IMR-90 (cell line): ENCODE data around the gene FYCO1. TPM values are rescaled to one million over a fixed set of nuclear protein-coding genes. Genes with fewer than 3 reads are reported as not detected.

Experiments used
- ATAC-seq: fragments of 200-7000 bp; cut with Tn5 transposase; 2 replicates; pipeline ENCODE4 v1.9.1; 2020; ENCODE audit warnings: low read depth, mild to moderate bottlenecking, moderate library complexity
- BruUV-seq: library from RNA; stranded (reverse); fragments of 400-500 nt; replicated peaks from 2 replicates; lab custom pipeline; 2021; lab: Mats Ljungman, UMichigan
- CTCF ChIA-PET: fragments of 300-600 bp; formaldehyde crosslinking; extraction: SDS; loops from one replicate; lab custom pipeline; 2021; ENCODE audit warnings: antibody characterized with exemption; lab: Yijun Ruan, JAX
- POLR2A ChIA-PET: fragments of 300-600 bp; sonication (Branson Sonifier 250); formaldehyde crosslinking; loops from one replicate; lab custom pipeline; 2022; ENCODE audit warnings: antibody characterized with exemption; ENCODE audit not compliant: unreplicated experiment; lab: Charles Lee
- DNase-seq: peaks from one replicate; pipeline ENCODE4 v3.0.0; 2013
- H2AFZ ChIP-seq: replicated peaks from 2 replicates; pipeline ENCODE3; 2013; ENCODE audit warnings: low read length, mild to moderate bottlenecking; ENCODE audit not compliant: poor library complexity
- H2AK5ac ChIP-seq: 2 replicates; pipeline ENCODE4 v1.6.1; 2013; ENCODE audit warnings: low read depth, low read length, inconsistent platforms
- H2AK9ac ChIP-seq: replicated peaks from 2 replicates; pipeline ENCODE3; 2013; ENCODE audit warnings: mild to moderate bottlenecking, low read depth, low read length, moderate library complexity; ENCODE audit not compliant: poor library complexity
- H2BK120ac ChIP-seq: 2 replicates; pipeline ENCODE4 v1.6.1; 2013; ENCODE audit warnings: low read depth, low read length, inconsistent platforms
- H2BK15ac ChIP-seq: 3 replicates; pipeline ENCODE4 v1.6.1; 2013; ENCODE audit warnings: low read depth, low read length, inconsistent platforms
- H2BK20ac ChIP-seq: 2 replicates; pipeline ENCODE4 v1.6.1; 2013; ENCODE audit warnings: low read depth, mild to moderate bottlenecking, inconsistent platforms, low read length, moderate library complexity
- H2BK5ac ChIP-seq: 2 replicates; pipeline ENCODE4 v1.6.1; 2013; ENCODE audit warnings: mild to moderate bottlenecking, low read depth, low read length, inconsistent platforms; ENCODE audit not compliant: poor library complexity, severe bottlenecking
- H3K14ac ChIP-seq: replicated peaks from 2 replicates; pipeline ENCODE4 v1.6.1; 2013; ENCODE audit warnings: low read depth, low read length, inconsistent platforms
- H3K18ac ChIP-seq: 2 replicates; pipeline ENCODE4 v1.6.1; 2013; ENCODE audit warnings: low read depth, low read length, control low read depth
- H3K23ac ChIP-seq: 2 replicates; pipeline ENCODE4 v1.6.1; 2013; ENCODE audit warnings: low read depth, low read length, inconsistent platforms
- H3K27ac ChIP-seq: 2 replicates; pipeline ENCODE4 v1.5.1; 2013; ENCODE audit warnings: mild to moderate bottlenecking, control low read depth, low read length; ENCODE audit not compliant: insufficient read depth
- H3K27me3 ChIP-seq: 2 replicates; pipeline ENCODE4 v1.6.1; 2013; ENCODE audit warnings: low read length; ENCODE audit not compliant: control insufficient read depth, insufficient read depth
- H3K36me3 ChIP-seq: 2 replicates; pipeline ENCODE4 v1.6.1; 2013; ENCODE audit warnings: low read length, mixed read lengths; ENCODE audit not compliant: control insufficient read depth, insufficient read depth
- H3K4ac ChIP-seq: 2 replicates; pipeline ENCODE4 v1.6.1; 2013; ENCODE audit warnings: low read depth, low read length, inconsistent platforms
- H3K4me1 ChIP-seq: 2 replicates; pipeline ENCODE4 v1.6.1; 2013; ENCODE audit warnings: low read length, mixed read lengths; ENCODE audit not compliant: control insufficient read depth, insufficient read depth
- H3K4me2 ChIP-seq: 2 replicates; pipeline ENCODE4 v1.6.1; 2013; ENCODE audit warnings: low read depth, mild to moderate bottlenecking, control low read depth, low read length, moderate library complexity
- H3K4me3 ChIP-seq: 2 replicates; pipeline ENCODE4 v1.5.1; 2013; ENCODE audit warnings: low read depth, mild to moderate bottlenecking, control low read depth, low read length, moderate library complexity; ENCODE audit not compliant: insufficient read depth
- H3K56ac ChIP-seq: 2 replicates; pipeline ENCODE4 v1.6.1; 2013; ENCODE audit warnings: low read length, inconsistent platforms; ENCODE audit not compliant: insufficient read depth; ENCODE audit errors: extremely low read depth
- H3K79me1 ChIP-seq, 2 experiments: 2 replicates each; pipeline ENCODE4 v1.6.1; 2013; ENCODE audit warnings: low read length in 2 of 2, inconsistent platforms in 1 of 2, low read depth in 1 of 2
- H3K9ac ChIP-seq: 2 replicates; pipeline ENCODE4 v1.6.1; 2013; ENCODE audit warnings: low read depth, low read length, control low read depth
- H3K9me1 ChIP-seq: 2 replicates; pipeline ENCODE4 v1.6.1; 2013; ENCODE audit warnings: low read length, inconsistent platforms; ENCODE audit not compliant: insufficient read depth
- H3K9me3 ChIP-seq: 2 replicates; pipeline ENCODE4 v1.6.1; 2013; ENCODE audit warnings: low read length; ENCODE audit not compliant: control insufficient read depth, insufficient read depth
- H4K20me1 ChIP-seq: 2 replicates; pipeline ENCODE4 v1.6.1; 2013; ENCODE audit warnings: low read length, inconsistent platforms; ENCODE audit not compliant: insufficient read depth
- H4K5ac ChIP-seq: 2 replicates; pipeline ENCODE4 v1.6.1; 2013; ENCODE audit warnings: mild to moderate bottlenecking, low read depth, low read length, control low read depth
- H4K8ac ChIP-seq, 2 experiments: 2 replicates each; pipeline ENCODE4 v1.6.1; 2013; ENCODE audit warnings: low read depth in 2 of 2, low read length in 2 of 2, control low read depth in 1 of 2, inconsistent platforms in 1 of 2
- H4K91ac ChIP-seq: 2 replicates; pipeline ENCODE4 v1.6.1; 2013; ENCODE audit warnings: low read depth, low read length, inconsistent platforms; ENCODE audit not compliant: insufficient read depth
- CEBPB ChIP-seq: IDR thresholded peaks from 2 replicates; pipeline ENCODE4 v1.6.1; 2012; ENCODE audit warnings: low read depth, low read length, improper control_type of control experiment
- CHD1 ChIP-seq: IDR thresholded peaks from 2 replicates; pipeline ENCODE4 v1.6.1; 2012; ENCODE audit warnings: low read depth, low read length, improper control_type of control experiment
- ELK1 ChIP-seq: fragments of 150-350 bp; IDR thresholded peaks from 2 replicates; pipeline ENCODE4 v1.6.1; 2016; ENCODE audit warnings: low read depth, mild to moderate bottlenecking, low read length, moderate library complexity, borderline replicate concordance
- FOS ChIP-seq: fragments of 150-350 bp; IDR thresholded peaks from 2 replicates; pipeline ENCODE4 v1.6.1; 2016; ENCODE audit warnings: low read depth, low read length
- MAFK ChIP-seq: IDR thresholded peaks from 2 replicates; pipeline ENCODE4 v1.6.1; 2012; ENCODE audit warnings: low read depth, low read length, improper control_type of control experiment
- MXI1 ChIP-seq: IDR thresholded peaks from 2 replicates; pipeline ENCODE4 v1.6.1; 2012; ENCODE audit warnings: low read depth, mild to moderate bottlenecking, low read length, moderate library complexity, borderline replicate concordance
- RAD21 ChIP-seq: IDR thresholded peaks from 2 replicates; pipeline ENCODE4 v1.6.1; 2012; ENCODE audit warnings: low read length, improper control_type of control experiment
- WGBS, 2 experiments: methylation state at CpG; one replicate each; pipeline versions ENCODE4 v1.1.5 to v1.1.7; 2013; ENCODE audit warnings: missing lambda C conversion rate in 2 of 2; ENCODE audit not compliant: insufficient read length in 1 of 2; ENCODE audit errors: extremely low coverage in 2 of 2; 5-methylcytosine and 5-hydroxymethylcytosine counted together
- dilution Hi-C: fragments of 300-500 bp; cut with HindIII; formaldehyde crosslinking; loops from one replicate; pipeline ENCODE4 v1.14.3; 2018; ENCODE audit warnings: low sequenced_read_pairs; ENCODE audit not compliant: unreplicated experiment
- in situ Hi-C: fragments of 300-500 bp; cut with MboI; formaldehyde crosslinking; loops from 3 replicates; pipeline ENCODE4 v1.14.3; 2019; ENCODE audit warnings: low sequenced_read_pairs, inconsistent platforms, mixed read lengths
- intact Hi-C: fragments of 100-400 bp; cut with micrococcal nuclease; formaldehyde crosslinking; loops from 2 replicates; pipeline ENCODE4 v1.10.0; 2022
- polyA plus RNA-seq, 3 experiments: library from polyadenylated mRNA; depleted of rRNA; stranded (reverse); fragments of >200 nt; gene quantifications; 2 replicates each; pipeline ENCODE4 v1.2.3, GENCODE V29; 2012; ENCODE audit warnings: low replicate concordance in 1 of 3
- total RNA-seq: library from RNA; depleted of rRNA; stranded (reverse); fragments of >200 nt; gene quantifications from 2 replicates; pipeline ENCODE4 v1.2.3, GENCODE V29; 2012

The FYCO1 gene
- total and polyA plus RNA-seq, 2 of the 4 experiments (the other 2 are of a cell fraction) = 13.7 to 20.1 TPM

GRCh38 chr3:45988804-45989203, 6.8 kb downstream of the FYCO1 start:
- H3K9ac ChIP-seq = no peak overlapping the region
- peaks cover 29 to 86% of the 10 kb centered on the region in 2 experiments for H3K79me1 ChIP-seq
- H4K8ac ChIP-seq = peak overlapping the region in 1 of 2 experiments; percentile 13; a peak in 1 of 4 replicates
- H3K27ac ChIP-seq = peak overlapping the region; percentile 69; the same call in 1 of the 2 replicates
- peak overlapping the region; percentile 86 for H3K18ac ChIP-seq
- peaks cover 11% of the 10 kb centered on the region for H4K20me1 ChIP-seq
- peak; percentile 34 for ATAC-seq
- peak; percentile 91 for DNase-seq
- peak overlapping the region; percentile 68 for H2AK9ac ChIP-seq
- dilution Hi-C loops = no loop called here
- peak overlapping the region; percentile 93 for H4K91ac ChIP-seq
- no peaks in the 10 kb centered on the region for H3K27me3 ChIP-seq
- H2BK120ac ChIP-seq = peak overlapping the region; percentile 88
- peak overlapping the region; percentile 97 for H3K4ac ChIP-seq
- peaks cover 1% of the 10 kb centered on the region; the same call in 1 of the 2 replicates for H3K36me3 ChIP-seq
- in situ Hi-C loops = no loop called here
- H3K4me2 ChIP-seq = peak overlapping the region; percentile 43
- peak overlapping the region; percentile 66 for H4K5ac ChIP-seq
- H2BK15ac ChIP-seq = peak overlapping the region; percentile 48; the same call in 1 of the 3 replicates
- intact Hi-C loops = no loop called here
- peak overlapping the region; percentile 86; the same call in 1 of the 2 replicates for H2AK5ac ChIP-seq
- H3K4me1 ChIP-seq = peaks cover 54% of the 10 kb centered on the region
- no peaks in the 10 kb centered on the region for H3K9me3 ChIP-seq
- peaks cover 64% of the 10 kb centered on the region for H3K9me1 ChIP-seq
- peak overlapping the region; percentile 92 for H2BK5ac ChIP-seq
- peak overlapping the region; percentile 88 for H2BK20ac ChIP-seq
- no peak for TF ChIP-seq MXI1
- TF ChIP-seq CEBPB = no peak
- TF ChIP-seq CHD1 = no peak
- peak; percentile 91 for TF ChIP-seq FOS
- TF ChIP-seq MAFK = peak; percentile 50; the same call in 1 of the 2 replicates
- TF ChIP-seq RAD21 = peak; percentile 16; the same call in 1 of the 2 replicates
- no peak for TF ChIP-seq ELK1
- peak overlapping the region; percentile 25; the same call in 1 of the 2 replicates for H3K23ac ChIP-seq
- no CpG with 5 or more reads among the region's 2 CpGs for WGBS, 2 experiments
- no TSS peak for BruUV-seq
- H3K4me3 ChIP-seq = no peak overlapping the region
- peak overlapping the region; percentile 77 for H3K14ac ChIP-seq
- no peak overlapping the region for H3K56ac ChIP-seq
- ChIA-PET CTCF (interaction anchor here (0.9 to 1.0 kb wide), 2 partner anchors 45 to 88 kb away, joined by 3 to 4 read pairs; partner anchors contain the start of gene CXCR6), POLR2A (no interaction called here)
- H2AFZ ChIP-seq = no peak overlapping the region
